Measurements from ENCODE around the gene TEX51.

DNA sequence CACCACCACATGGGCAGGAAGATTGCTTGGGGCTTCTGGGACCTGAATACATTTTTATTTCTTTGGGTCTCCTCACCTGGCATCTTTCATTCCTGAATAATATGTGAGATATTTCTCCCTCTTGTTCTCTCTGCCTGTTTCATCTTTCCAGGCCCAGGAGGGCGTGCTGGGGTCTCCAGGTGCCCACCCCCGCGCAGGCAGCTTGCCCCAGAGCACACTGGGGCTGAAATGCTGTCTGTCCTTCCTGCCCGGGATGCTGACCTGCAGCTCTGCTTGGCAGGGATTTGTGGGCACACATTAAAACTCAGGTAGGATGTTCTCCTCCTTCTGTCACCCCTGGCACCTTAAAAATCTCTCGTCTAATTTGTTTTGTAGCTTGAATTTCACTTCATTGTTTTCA lies 39.7 kb upstream of the TEX51 start:
- TF ChIP-seq POLR2A (IDR thresholded peaks at IDR 0.05; ENCODE audit: low read length) (no peak), GATA1 (IDR thresholded peaks at IDR 0.05; ENCODE audit: low read depth, low read length) (no peak)

Data from erythroblast (primary cell).